Gastroesophageal sphincter (tissue), 3 donors: ENCODE measurements around the gene PXK.

Experiments used
- CTCF ChIP-seq, 4 experiments: fragments of 200-600 bp in 2 of 4; fragments of 450-650 bp in 2 of 4; sonication (generic) in 1 of 4; IDR thresholded peaks; one replicate each; pipeline ENCODE4 v1.5.1; 2017 to 2019; ENCODE audit warnings: antibody characterized with exemption in 4 of 4, mild to moderate bottlenecking in 2 of 4, moderate library complexity in 2 of 4
- EP300 ChIP-seq: sonication (generic); formaldehyde crosslinking; IDR thresholded peaks from one replicate; pipeline ENCODE4 v1.6.1; 2017; ENCODE audit warnings: antibody characterized with exemption, mild to moderate bottlenecking
- POLR2A ChIP-seq, 2 donors: fragments of 450-650 bp; IDR thresholded peaks; one replicate each; pipeline ENCODE4 v1.6.1; 2017; ENCODE audit warnings: antibody characterized with exemption in 2 of 2, mild to moderate bottlenecking in 2 of 2, moderate library complexity in 1 of 2
- POLR2AphosphoS5 ChIP-seq: sonication (generic); formaldehyde crosslinking; IDR thresholded peaks from one replicate; pipeline ENCODE4 v1.6.1; 2017; ENCODE audit warnings: antibody characterized with exemption

GRCh38 chr3:58422756-58423325, 90.1 kb downstream of the PXK start:
- TF ChIP-seq CTCF (IDR thresholded peaks at IDR 0.05): peak in 2 of 4 experiments; percentile 26 to 39
- no peak for TF ChIP-seq POLR2AphosphoS5
- no peak for TF ChIP-seq EP300
- TF ChIP-seq POLR2A (IDR thresholded peaks at IDR 0.05): no peak
